Glutamatergic neuron (in vitro differentiated cells): ENCODE data around the gene PRMT1. TPM values are rescaled to one million over a fixed set of nuclear protein-coding genes. Genes with fewer than 3 reads are reported as not detected.

ENCODE experiments used
- DNase-seq: peaks from one replicate; pipeline ENCODE4 v3.0.0; 2022
- H3K27ac Mint-ChIP-seq: one replicate; pipeline ENCODE4 v1.8.0; 2020; ENCODE audit warnings: mild to moderate bottlenecking, mixed read lengths, inconsistent platforms; ENCODE audit not compliant: unreplicated experiment
- H3K27me3 Mint-ChIP-seq: one replicate; pipeline ENCODE4 v1.8.0; 2020; ENCODE audit warnings: mild to moderate bottlenecking, moderate library complexity, mixed read lengths, inconsistent platforms; ENCODE audit not compliant: unreplicated experiment
- H3K36me3 Mint-ChIP-seq: one replicate; pipeline ENCODE4 v1.8.0; 2020; ENCODE audit warnings: mild to moderate bottlenecking, mixed read lengths, inconsistent platforms; ENCODE audit not compliant: unreplicated experiment
- H3K4me1 Mint-ChIP-seq: one replicate; pipeline ENCODE4 v1.8.0; 2020; ENCODE audit warnings: mild to moderate bottlenecking, low read depth, mixed read lengths, inconsistent platforms; ENCODE audit not compliant: unreplicated experiment
- H3K4me3 Mint-ChIP-seq: one replicate; pipeline ENCODE4 v1.8.0; 2020; ENCODE audit warnings: mild to moderate bottlenecking, mixed read lengths, inconsistent platforms; ENCODE audit not compliant: unreplicated experiment
- H3K9me3 Mint-ChIP-seq: one replicate; pipeline ENCODE4 v1.8.0; 2020; ENCODE audit warnings: mild to moderate bottlenecking, moderate library complexity, mixed read lengths, inconsistent platforms; ENCODE audit not compliant: unreplicated experiment
- CTCF ChIP-seq: fragments of 200-600 bp; sonication (generic); IDR thresholded peaks from one replicate; pipeline ENCODE4 v1.5.0; 2021; ENCODE audit not compliant: partially characterized antibody, unreplicated experiment
- long read RNA-seq: library from polyadenylated mRNA; unstranded; transcript quantifications from one replicate; pipeline ENCODE4 v2.0.0, GENCODE V29; 2020; ENCODE audit not compliant: unreplicated experiment
- total RNA-seq: library from RNA; stranded (reverse); fragmentation: NEBNext Ultra II Directional; extraction: Animal tissue kit (Norgen Biotek cat#: 25700); gene quantifications from one replicate; pipeline ENCODE4 v1.2.1, GENCODE V29; 2021; ENCODE audit not compliant: unreplicated experiment

Gene PRMT1
- total RNA-seq, result 177 TPM
- long read RNA-seq, transcript PRMT1-202 (11 exons, 1,327 nt), result minor isoform, 9 of 173 reads
- long read RNA-seq, transcript PRMT1-201 (10 exons, 1,393 nt), result major isoform, 145 of 173 reads
- long read RNA-seq, partial matches to known transcripts, result 3 of 173 reads
- long read RNA-seq, other reads (novel, unspliced or antisense), result 16 of 173 reads

- H3K9me3 Mint-ChIP-seq, result peaks cover 7% of the 10 kb centered on the region
Measured at GRCh38 chr19:49677231-49677900, at the start of gene PRMT1. TSS of gene PRMT1 (plus strand) at chr19:49677271. CDS start at chr19:49677281, 10 bp downstream.

GRCh38 chr19:49629659-49630058 is 47.4 kb upstream of the PRMT1 start:
- no peak overlapping the region for H3K4me3 Mint-ChIP-seq
- no peak overlapping the region for H3K27ac Mint-ChIP-seq
- H3K9me3 Mint-ChIP-seq, result peaks cover 2% of the 10 kb centered on the region
- no peaks in the 10 kb centered on the region for H3K27me3 Mint-ChIP-seq
- H3K36me3 Mint-ChIP-seq, result no peaks in the 10 kb centered on the region
- no peak for TF ChIP-seq CTCF
- DNase-seq, result no peak
- H3K4me1 Mint-ChIP-seq, result no peaks in the 10 kb centered on the region

More at GRCh38 chr19:49677231-49677900, at the start of gene PRMT1:
- DNase-seq, result peak; percentile 76
- H3K27me3 Mint-ChIP-seq, result peaks cover 6% of the 10 kb centered on the region
- peaks cover 12% of the 10 kb centered on the region for H3K4me1 Mint-ChIP-seq
- H3K27ac Mint-ChIP-seq, result peak within 1 kb of the TSS; percentile 100
- H3K36me3 Mint-ChIP-seq, result no peaks in the 10 kb centered on the region
- no peak for TF ChIP-seq CTCF
- peak within 1 kb of the TSS; percentile 99 for H3K4me3 Mint-ChIP-seq

GRCh38 chr19:49631014-49631588 is 46.0 kb upstream of the PRMT1 start:
- H3K9me3 Mint-ChIP-seq, result peaks cover 2% of the 10 kb centered on the region
- peak overlapping the region; percentile 34 for H3K27ac Mint-ChIP-seq
- no peak for DNase-seq
- peaks cover 6% of the 10 kb centered on the region for H3K27me3 Mint-ChIP-seq
- peaks cover 4% of the 10 kb centered on the region for H3K4me1 Mint-ChIP-seq
- H3K4me3 Mint-ChIP-seq, result no peak overlapping the region
- no peaks in the 10 kb centered on the region for H3K36me3 Mint-ChIP-seq
- TF ChIP-seq CTCF, result no peak

GRCh38 chr19:49631610-49632192 is 45.4 kb upstream of the PRMT1 start:
- TF ChIP-seq CTCF, result no peak
- Mint-ChIP-seq H3K27ac (no peak overlapping the region), H3K4me3 (no peak overlapping the region), H3K27me3 (peaks cover 6% of the 10 kb centered on the region), H3K36me3 (no peaks in the 10 kb centered on the region), H3K9me3 (peaks cover 2% of the 10 kb centered on the region), H3K4me1 (peaks cover 10% of the 10 kb centered on the region)
- no peak for DNase-seq
